Activated T-helper 2 cell treated with anti-CD3 and anti-CD28 coated beads, Interferon-gamma antibody, Interleukin-2, Interleukin-4, amounts not matched to agents 10 μg/mL and 5 μg/mL and 100 μg/mL, durations not matched to agents 14 hours and 24 hours and 36 hours (primary cell): Measurements from ENCODE around the gene PSTPIP2. TPM values are rescaled to one million over a fixed set of nuclear protein-coding genes. Genes with fewer than 3 reads are reported as not detected.
"Not testable (repeated sequence)": the region's sequence is repeated elsewhere in the genome, so short reads cannot be mapped to it uniquely, and the experiment has no call there.

Experiments
- DNase-seq: peaks from one replicate; pipeline ENCODE4 v3.0.0; 2021; ENCODE audit warnings: low spot score
- H3K27ac Mint-ChIP-seq: one replicate; pipeline ENCODE4 v1.8.0; 2021; ENCODE audit warnings: mixed read lengths
- H3K27me3 Mint-ChIP-seq: one replicate; pipeline ENCODE4 v1.8.0; 2021; ENCODE audit warnings: low read depth, mixed read lengths
- H3K36me3 Mint-ChIP-seq: one replicate; pipeline ENCODE4 v1.8.0; 2021; ENCODE audit warnings: low read depth, mixed read lengths
- H3K4me1 Mint-ChIP-seq: one replicate; pipeline ENCODE4 v1.8.0; 2021; ENCODE audit warnings: low read depth, mixed read lengths
- H3K4me3 Mint-ChIP-seq: one replicate; pipeline ENCODE4 v1.8.0; 2021; ENCODE audit warnings: low read depth, mild to moderate bottlenecking, moderate library complexity, mixed read lengths
- H3K9me3 Mint-ChIP-seq: one replicate; pipeline ENCODE4 v1.8.0; 2021; ENCODE audit warnings: mixed read lengths
- intact Hi-C: fragments of 100-400 bp; cut with micrococcal nuclease; formaldehyde crosslinking; loops from one replicate; pipeline ENCODE4 v1.15.1; 2023
- total RNA-seq: library from RNA; stranded (reverse); gene quantifications from 2 replicates; pipeline ENCODE4 v1.2.3, GENCODE V29; 2022

The PSTPIP2 gene
- total RNA-seq, 1 donor from 2014 or later: 39.0 TPM

DNA sequence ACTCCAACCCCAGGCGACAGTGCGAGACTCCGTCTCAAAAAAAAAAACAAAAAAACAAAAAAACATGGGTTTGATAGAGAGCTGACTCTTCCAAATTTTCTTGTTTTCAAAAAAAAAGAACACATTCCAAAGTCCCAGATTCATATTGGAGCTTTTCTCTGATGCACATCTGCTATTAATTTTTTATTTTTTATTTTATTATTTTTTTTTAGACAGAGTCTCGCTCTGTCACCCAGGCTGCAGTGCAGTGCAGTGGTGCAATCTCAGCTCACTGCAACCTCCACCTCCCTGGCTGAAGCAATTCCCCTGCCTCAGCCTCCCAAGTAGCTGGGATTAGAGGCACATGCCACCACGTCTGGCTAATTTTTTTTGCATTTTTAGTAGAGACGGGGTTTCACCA is 79.5 kb downstream of the PSTPIP2 start:
- H3K4me1 Mint-ChIP-seq, DNase-seq, H3K4me3 Mint-ChIP-seq, H3K27me3 Mint-ChIP-seq, H3K27ac Mint-ChIP-seq, intact Hi-C loops, H3K9me3 Mint-ChIP-seq: not testable (repeated sequence)
- H3K36me3 Mint-ChIP-seq: peaks cover 60% of the 10 kb centered on the region

DNA sequence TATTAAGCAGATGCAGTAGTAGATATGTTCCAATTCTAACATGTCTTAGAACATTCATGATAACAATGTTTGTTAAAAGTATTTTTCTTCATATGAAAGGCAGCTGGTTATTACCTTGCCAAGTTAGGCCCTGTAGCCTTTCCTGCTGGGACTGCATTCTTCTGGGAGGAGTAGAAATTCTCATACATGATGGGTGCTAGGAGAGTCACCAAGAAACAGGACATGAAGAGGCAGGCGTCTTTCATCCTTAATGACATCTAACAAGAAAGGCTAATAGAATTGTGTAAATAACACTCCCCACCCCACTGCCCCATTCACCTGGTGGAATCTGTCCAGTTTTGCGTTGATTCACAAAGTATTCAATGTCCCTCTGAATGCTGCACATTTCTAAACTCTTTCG is 80.3 kb downstream of the PSTPIP2 start:
- no peaks in the 10 kb centered on the region for H3K27me3 Mint-ChIP-seq
- no peak overlapping the region for H3K27ac Mint-ChIP-seq
- H3K9me3 Mint-ChIP-seq: peaks cover 4% of the 10 kb centered on the region
- DNase-seq: no peak
- no peak overlapping the region for H3K4me3 Mint-ChIP-seq
- intact Hi-C loops: no loop called here
- H3K36me3 Mint-ChIP-seq: peaks cover 64% of the 10 kb centered on the region
- peaks cover 2% of the 10 kb centered on the region for H3K4me1 Mint-ChIP-seq

DNA sequence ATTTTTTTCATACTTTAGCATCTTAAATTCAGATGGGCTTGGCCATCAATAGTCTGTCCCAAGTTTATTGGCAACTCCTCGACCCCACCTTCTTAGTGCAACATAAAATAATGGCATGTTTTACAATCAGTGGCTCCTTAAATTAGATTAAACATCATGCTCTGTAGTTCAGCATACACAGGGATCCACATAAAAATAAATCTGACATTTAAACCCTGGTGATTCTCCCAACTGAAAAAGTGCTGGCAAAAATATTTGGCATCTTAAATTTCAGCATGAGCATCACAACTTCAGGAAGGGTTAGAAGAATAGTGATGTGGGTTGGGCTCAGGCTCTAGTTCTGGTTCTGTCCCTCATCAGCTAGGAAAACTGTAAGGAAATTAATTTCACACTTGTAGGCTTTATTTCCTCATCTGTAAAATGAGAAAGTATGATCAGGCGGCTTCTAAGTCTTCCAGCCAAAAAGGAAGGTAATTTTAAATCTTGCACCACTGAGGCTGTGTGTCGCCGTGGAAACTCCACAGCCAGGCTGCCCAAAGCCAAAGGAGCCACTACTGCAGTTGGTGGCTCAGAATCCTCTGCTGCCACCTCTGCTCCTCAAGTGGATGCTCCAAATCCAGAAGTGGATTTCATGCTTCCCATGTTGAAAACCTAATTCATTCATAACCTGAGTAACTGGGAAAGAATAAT is 87.4 kb downstream of the PSTPIP2 start:
- Mint-ChIP-seq H3K9me3 (peaks cover 4% of the 10 kb centered on the region), H3K27me3 (no peaks in the 10 kb centered on the region), H3K4me3 (no peak overlapping the region), H3K4me1 (no peaks in the 10 kb centered on the region), H3K27ac (no peak overlapping the region), H3K36me3 (peaks cover 40% of the 10 kb centered on the region)
- no peak for DNase-seq
- intact Hi-C loops: no loop called here

DNA sequence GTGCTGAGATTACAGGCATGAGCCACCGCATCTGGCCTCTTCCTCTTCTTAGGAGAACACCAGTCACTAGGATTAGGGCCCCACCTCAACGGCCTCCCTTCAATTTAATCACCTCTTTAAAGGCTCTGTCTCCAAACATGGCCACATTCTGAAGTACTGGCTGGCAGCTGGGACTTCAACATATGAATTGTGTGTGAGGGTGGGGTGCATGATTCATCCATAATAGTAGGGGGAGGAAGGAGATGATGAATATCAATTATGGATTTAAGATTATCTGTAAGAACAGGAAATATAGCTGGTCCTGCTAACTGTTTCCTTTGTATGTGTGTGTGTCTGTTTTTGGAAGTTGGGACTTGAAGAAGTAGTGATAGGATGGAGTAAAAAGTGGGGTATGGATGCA is 90.2 kb downstream of the PSTPIP2 start:
- no peak for DNase-seq
- H3K27me3 Mint-ChIP-seq: no peaks in the 10 kb centered on the region
- no peaks in the 10 kb centered on the region for H3K9me3 Mint-ChIP-seq
- H3K4me3 Mint-ChIP-seq: no peak overlapping the region
- peaks cover 6% of the 10 kb centered on the region for H3K4me1 Mint-ChIP-seq
- H3K27ac Mint-ChIP-seq: no peak overlapping the region
- peaks cover 15% of the 10 kb centered on the region for H3K36me3 Mint-ChIP-seq
- intact Hi-C loops: no loop called here

DNA sequence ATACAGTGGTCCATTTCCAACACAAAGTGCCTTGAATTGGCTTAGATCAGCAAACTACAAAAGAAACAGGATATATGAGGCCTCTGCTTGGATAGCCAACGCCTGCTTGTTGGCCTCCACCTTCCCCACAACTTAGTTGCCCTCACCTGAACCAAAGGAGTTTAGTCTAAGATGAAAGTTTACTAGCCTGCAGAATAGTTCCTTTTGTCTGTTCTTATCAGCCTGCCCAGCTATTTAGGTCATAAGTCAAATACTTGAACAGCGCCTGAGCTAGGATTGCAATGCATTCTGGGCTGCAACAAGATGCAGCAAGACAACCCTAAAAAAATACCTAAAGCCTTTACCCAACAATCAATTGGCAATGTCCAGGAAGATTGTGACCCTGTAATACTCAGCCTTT is 91.8 kb downstream of the PSTPIP2 start:
- intact Hi-C loops: no loop called here
- Mint-ChIP-seq H3K4me1 (peaks cover 17% of the 10 kb centered on the region), H3K27ac (no peak overlapping the region), H3K27me3 (no peaks in the 10 kb centered on the region), H3K36me3 (peaks cover 15% of the 10 kb centered on the region), H3K9me3 (no peaks in the 10 kb centered on the region), H3K4me3 (no peak overlapping the region)
- no peak for DNase-seq

DNA sequence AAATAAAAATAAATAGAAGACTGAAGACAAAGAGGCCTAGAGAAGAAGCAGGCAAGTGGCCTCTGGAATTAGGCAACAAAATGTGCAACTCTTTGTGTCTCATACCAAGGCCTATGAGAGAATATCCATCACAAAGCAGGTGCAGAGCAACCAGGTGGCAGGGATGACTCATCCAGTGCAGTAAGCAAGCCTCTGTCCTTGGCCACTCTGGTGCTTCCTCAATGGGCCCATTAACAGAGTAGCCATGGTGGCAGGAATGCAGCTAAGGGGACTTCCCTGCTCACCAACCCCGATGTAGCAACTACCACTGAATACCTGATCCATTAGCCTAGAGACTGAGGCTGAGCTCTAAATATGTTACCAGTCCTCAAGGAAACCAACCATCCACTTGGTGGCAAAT is 94.0 kb downstream of the PSTPIP2 start:
- DNase-seq: no peak
- intact Hi-C loops: no loop called here
- Mint-ChIP-seq H3K9me3 (no peaks in the 10 kb centered on the region), H3K4me1 (peaks cover 23% of the 10 kb centered on the region), H3K36me3 (peaks cover 2% of the 10 kb centered on the region), H3K4me3 (no peak overlapping the region), H3K27me3 (no peaks in the 10 kb centered on the region), H3K27ac (no peak overlapping the region)

DNA sequence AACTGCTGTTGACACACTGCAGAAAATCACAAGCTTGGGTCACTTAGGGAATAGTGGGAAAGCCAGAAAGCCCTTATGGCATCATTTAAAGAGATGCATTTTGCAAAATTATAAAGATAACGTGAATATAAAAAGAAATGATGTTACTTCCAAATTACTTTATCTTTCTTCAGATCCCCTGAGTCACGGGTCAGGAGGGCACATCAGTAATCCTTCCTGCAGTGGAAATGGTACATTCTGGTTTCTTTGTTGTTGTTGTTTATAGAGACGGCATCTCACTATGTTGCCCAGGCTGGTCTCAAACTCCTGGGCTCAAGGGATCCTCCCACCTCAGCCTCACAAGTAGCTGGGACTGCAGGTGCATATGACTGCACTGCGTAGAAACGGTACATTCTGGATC is 95.1 kb downstream of the PSTPIP2 start:
- H3K4me1 Mint-ChIP-seq: peaks cover 23% of the 10 kb centered on the region
- no peaks in the 10 kb centered on the region for H3K27me3 Mint-ChIP-seq
- no peaks in the 10 kb centered on the region for H3K9me3 Mint-ChIP-seq
- H3K27ac Mint-ChIP-seq: no peak overlapping the region
- no peak overlapping the region for H3K4me3 Mint-ChIP-seq
- no peak for DNase-seq
- intact Hi-C loops: loop anchor here (2.0 kb wide), 1 partner anchor 22 kb away; no protein-coding TSS in a partner anchor
- H3K36me3 Mint-ChIP-seq: no peaks in the 10 kb centered on the region

DNA sequence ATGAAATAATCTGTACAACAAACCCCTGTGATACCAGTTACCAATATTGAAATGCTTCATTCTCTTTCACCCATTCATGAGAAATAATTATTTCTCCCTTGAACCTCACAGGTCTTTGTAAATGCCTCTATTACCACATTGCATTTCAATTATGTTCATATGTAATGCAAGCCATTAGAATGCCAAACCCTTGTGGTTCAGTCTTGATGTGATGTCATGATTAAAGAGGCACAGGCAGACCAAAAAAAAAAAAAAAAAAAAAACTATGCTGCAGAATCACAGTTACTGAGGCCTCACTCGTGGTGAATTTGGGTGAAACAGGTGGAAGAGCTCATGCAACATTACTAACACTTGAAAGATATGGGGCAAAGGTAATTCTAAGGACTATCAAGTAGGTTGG is 95.5 kb downstream of the PSTPIP2 start:
- Mint-ChIP-seq H3K27ac (no peak overlapping the region), H3K36me3 (no peaks in the 10 kb centered on the region), H3K4me1 (peaks cover 23% of the 10 kb centered on the region), H3K9me3 (no peaks in the 10 kb centered on the region), H3K4me3 (no peak overlapping the region), H3K27me3 (no peaks in the 10 kb centered on the region)
- intact Hi-C loops: loop anchor here (2.0 kb wide), 1 partner anchor 22 kb away; no protein-coding TSS in a partner anchor
- no peak for DNase-seq

DNA sequence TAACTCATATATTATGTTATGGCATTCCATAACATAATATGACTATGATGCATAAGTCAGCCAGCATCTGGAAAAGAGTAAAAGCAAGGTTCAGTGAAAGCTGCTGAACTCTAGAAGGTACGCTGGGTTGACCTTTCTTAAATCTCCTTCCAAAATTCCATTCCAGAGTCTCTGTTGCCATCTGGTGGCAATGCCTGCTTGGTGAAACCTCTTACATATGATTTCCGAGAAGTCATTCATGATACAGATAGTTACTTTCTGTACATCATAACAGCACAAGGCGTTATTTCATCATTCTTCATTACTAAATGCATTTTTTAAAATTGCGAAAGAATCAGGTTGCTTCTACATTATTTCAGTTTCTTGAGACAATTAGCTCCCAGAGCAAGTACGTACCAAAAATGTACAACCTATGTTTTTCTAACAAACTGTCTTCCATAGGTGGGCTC is 97.9 kb downstream of the PSTPIP2 start:
- peaks cover 23% of the 10 kb centered on the region for H3K4me1 Mint-ChIP-seq
- H3K36me3 Mint-ChIP-seq: no peaks in the 10 kb centered on the region
- H3K9me3 Mint-ChIP-seq: no peaks in the 10 kb centered on the region
- intact Hi-C loops: loop anchor here (1.0 to 5.0 kb wide), 7 partner anchors 37 to 353 kb away; no protein-coding TSS in a partner anchor
- peak overlapping the region; percentile 38 for H3K27ac Mint-ChIP-seq
- H3K4me3 Mint-ChIP-seq: no peak overlapping the region
- peak; percentile 55 for DNase-seq
- H3K27me3 Mint-ChIP-seq: no peaks in the 10 kb centered on the region

DNA sequence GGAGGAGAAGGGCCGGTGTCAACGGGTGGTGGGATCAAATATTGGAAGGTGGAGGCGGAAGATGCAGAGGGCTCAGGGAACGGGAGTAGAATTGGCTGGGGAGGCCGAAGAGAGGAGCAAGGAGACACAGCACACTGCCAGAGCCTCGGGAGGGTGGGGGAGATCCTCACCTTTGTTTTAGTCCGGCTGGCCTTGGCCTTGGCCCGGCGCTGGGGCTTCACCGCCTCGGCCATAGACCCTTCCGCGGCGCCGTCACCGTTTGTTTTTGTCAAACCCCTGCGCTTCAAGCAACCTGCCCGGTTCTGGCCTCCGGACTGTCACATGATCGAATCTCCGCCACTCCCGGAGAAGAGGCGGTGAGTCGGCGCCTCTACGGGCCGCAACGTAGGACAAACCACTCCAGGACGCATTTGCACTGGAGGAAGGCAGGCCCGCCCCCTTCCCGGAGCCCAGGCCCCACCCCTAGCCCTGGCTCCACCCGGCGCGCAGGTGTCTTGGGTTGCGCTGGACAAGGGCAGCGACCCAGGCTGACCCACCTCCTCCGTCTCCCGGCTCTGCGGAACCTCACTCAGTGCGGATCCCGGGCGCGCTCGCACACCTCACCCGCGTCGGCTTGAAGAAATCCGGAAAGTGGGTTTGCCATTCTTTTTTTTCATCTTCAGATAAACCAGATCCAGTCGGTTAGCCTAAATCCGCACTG is 104.9 kb downstream of the PSTPIP2 start, which contains the start of gene EPG5:
Gene EPG5, minus strand, starts transcription at position 323 of the 700 bp plus-strand sequence. Its CDS starts 90 bp downstream, at position 233.
- H3K36me3 Mint-ChIP-seq: peaks cover 15% of the 10 kb centered on the region

DNA sequence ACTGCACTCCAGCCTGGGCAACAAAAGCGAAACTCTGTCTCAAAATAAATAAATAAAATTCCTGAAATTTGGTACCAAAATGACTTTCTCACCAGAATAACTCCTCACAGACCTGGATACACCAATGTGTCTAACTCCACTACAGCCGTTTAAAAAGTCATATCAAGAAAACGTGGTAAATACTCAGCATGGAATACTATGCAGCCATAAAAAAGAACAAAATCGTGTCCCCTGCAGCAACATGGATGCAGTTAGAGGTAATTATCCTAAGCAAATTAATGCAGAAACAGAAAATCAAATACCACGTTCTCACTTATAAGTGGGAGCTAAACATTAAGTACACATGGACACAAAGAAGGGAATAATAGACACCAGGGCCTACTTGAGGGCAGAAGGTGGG is 107.1 kb downstream of the PSTPIP2 start:
- DNase-seq, H3K9me3 Mint-ChIP-seq, H3K27me3 Mint-ChIP-seq, H3K27ac Mint-ChIP-seq, intact Hi-C loops: not testable (repeated sequence)
- Mint-ChIP-seq H3K4me3 (peak overlapping the region; percentile 47), H3K36me3 (peaks cover 26% of the 10 kb centered on the region), H3K4me1 (peaks cover 41% of the 10 kb centered on the region)

More for the DNA sequence above, 104.9 kb downstream of the PSTPIP2 start, which contains the start of gene EPG5:
- H3K9me3 Mint-ChIP-seq: no peaks in the 10 kb centered on the region
- intact Hi-C loops: loop anchor here (1.0 to 2.0 kb wide), 4 partner anchors 92 to 296 kb away; a partner anchor contains a TSS
- peak; percentile 92 for DNase-seq
- peaks cover 31% of the 10 kb centered on the region for H3K4me1 Mint-ChIP-seq
- peak within 1 kb of the TSS; percentile 98 for H3K4me3 Mint-ChIP-seq
- H3K27me3 Mint-ChIP-seq: no peaks in the 10 kb centered on the region
- peak within 1 kb of the TSS; percentile 91 for H3K27ac Mint-ChIP-seq

DNA sequence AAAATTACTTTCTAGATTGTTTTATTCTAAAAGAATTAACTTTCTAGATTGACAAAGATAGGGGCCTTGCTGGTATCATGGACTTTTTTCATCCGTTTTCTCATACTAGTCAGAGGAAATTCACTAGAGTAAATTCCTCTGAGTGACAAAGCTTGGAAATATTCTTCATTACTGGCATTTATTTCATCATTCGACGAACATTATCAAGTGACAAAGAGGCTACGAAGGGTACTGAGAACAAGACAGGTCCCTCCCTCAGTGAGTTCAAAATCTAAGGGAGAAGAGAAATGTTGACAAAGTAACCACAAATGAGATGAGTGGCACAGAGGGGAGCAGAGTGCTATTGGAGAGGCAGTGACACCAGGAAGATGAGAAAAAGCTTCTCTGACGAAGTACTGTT is 109.2 kb downstream of the PSTPIP2 start:
- Mint-ChIP-seq H3K4me3 (no peak overlapping the region), H3K9me3 (no peaks in the 10 kb centered on the region), H3K27me3 (no peaks in the 10 kb centered on the region), H3K36me3 (peaks cover 26% of the 10 kb centered on the region), H3K4me1 (peaks cover 48% of the 10 kb centered on the region), H3K27ac (peak overlapping the region; percentile 54)
- no peak for DNase-seq
- intact Hi-C loops: no loop called here

DNA sequence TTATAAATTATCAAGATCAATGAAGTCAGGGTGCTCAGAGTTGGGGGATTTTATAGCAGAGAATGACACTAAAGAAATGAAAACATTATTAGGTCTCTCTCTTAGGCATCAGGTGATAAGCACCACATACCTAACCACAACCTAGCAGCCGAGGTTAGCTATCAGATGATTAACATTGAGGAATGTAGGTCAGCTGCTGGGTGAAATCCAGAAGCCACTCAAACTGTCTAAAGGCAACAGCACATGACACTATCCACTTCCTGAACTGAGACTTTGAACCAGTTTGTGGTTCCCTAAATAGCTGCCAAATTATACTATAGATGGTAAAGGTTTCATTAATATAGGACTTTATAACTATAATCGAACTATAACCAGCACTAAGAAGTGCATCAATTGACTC is 109.6 kb downstream of the PSTPIP2 start:
- Mint-ChIP-seq H3K27ac (no peak overlapping the region), H3K36me3 (peaks cover 26% of the 10 kb centered on the region), H3K4me1 (peaks cover 47% of the 10 kb centered on the region), H3K27me3 (no peaks in the 10 kb centered on the region), H3K9me3 (no peaks in the 10 kb centered on the region), H3K4me3 (no peak overlapping the region)
- DNase-seq: no peak
- intact Hi-C loops: no loop called here
